ENCODE results near the gene SMC1A.

DNA sequence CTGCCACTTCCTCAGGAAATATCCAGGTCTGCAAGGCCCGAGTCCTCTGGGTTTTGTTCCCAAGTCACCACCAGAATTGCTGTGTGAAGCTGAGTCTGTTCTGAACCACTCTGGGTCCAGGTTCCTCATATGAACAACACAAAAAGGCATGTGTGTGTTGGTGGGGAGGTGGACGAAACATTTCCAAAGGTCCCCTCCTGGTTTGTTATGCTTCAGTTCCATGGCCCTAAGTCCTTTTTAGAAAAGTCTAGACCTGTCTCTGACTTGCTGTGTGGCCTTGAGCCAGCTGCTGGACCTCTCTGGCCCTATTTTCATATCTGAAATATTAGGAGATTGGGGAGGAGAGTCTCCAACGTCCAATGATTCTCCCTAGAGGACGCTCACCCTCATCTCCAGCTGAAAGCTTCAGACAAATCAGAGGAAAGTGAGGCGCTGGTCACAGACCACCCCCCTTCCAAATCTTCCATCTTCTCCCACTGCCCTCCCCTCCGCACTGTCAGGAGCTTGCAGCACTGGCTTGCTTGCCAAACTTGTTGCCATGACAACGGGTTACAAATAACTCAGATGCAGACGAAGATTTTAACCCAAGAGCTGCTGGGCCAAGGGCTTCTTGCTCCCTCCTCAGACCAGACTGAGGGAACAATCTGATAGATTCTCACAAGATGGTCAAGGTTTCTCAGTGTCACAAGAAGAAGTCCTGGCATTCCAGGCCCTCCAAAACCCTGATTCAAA, 64.5 kb downstream of the SMC1A start:
- TF ChIP-seq, protein P1, sequence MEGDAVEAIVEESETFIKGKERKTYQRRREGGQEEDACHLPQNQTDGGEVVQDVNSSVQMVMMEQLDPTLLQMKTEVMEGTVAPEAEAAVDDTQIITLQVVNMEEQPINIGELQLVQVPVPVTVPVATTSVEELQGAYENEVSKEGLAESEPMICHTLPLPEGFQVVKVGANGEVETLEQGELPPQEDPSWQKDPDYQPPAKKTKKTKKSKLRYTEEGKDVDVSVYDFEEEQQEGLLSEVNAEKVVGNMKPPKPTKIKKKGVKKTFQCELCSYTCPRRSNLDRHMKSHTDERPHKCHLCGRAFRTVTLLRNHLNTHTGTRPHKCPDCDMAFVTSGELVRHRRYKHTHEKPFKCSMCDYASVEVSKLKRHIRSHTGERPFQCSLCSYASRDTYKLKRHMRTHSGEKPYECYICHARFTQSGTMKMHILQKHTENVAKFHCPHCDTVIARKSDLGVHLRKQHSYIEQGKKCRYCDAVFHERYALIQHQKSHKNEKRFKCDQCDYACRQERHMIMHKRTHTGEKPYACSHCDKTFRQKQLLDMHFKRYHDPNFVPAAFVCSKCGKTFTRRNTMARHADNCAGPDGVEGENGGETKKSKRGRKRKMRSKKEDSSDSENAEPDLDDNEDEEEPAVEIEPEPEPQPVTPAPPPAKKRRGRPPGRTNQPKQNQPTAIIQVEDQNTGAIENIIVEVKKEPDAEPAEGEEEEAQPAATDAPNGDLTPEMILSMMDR (IDR thresholded peaks at IDR 0.05; ENCODE audit: low read depth, low read length) = no peak
- TF ChIP-seq POLR2A (IDR thresholded peaks at IDR 0.05; ENCODE audit: extremely low read depth, insufficient read length) = no peak

All from NB4 (cell line).